ENCODE results near the gene CFAP92. TPM values are rescaled to one million over a fixed set of nuclear protein-coding genes. Genes with fewer than 3 reads are reported as not detected.
"Not testable (repeated sequence)": the region's sequence is repeated elsewhere in the genome, so short reads cannot be mapped to it uniquely, and the experiment has no call there.

CFAP92 gene
- total RNA-seq, 1 donor from 2014 or later: 0.15 TPM

- DNase-seq (ENCODE audit: low read depth): peak; percentile 42
Observed at GRCh38 chr3:128942161-128942952, 51.5 kb downstream of the CFAP92 start.

DNA sequence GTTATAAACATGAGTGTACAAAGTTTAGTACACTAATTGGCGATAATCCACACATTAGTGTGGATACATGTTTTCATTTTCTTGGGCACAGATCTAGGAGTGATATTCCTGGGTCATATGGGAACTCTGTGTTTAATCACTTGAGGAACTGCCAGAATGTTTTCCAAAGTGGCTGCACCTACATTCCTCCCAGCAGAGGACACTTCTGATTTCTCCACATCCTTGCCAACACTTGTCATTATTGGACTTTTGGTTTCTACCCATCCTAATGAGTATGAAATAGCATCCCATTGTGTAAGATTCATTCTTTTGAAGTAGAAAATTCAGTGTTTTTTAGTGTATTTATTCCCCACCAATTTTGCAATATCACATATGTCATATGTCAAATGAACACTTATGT is 53.6 kb downstream of the CFAP92 start:
- DNase-seq (ENCODE audit: low read depth): no peak

- no peak for DNase-seq (ENCODE audit: low read depth)
Observed at GRCh38 chr3:128936341-128936740, 57.5 kb downstream of the CFAP92 start.

DNA sequence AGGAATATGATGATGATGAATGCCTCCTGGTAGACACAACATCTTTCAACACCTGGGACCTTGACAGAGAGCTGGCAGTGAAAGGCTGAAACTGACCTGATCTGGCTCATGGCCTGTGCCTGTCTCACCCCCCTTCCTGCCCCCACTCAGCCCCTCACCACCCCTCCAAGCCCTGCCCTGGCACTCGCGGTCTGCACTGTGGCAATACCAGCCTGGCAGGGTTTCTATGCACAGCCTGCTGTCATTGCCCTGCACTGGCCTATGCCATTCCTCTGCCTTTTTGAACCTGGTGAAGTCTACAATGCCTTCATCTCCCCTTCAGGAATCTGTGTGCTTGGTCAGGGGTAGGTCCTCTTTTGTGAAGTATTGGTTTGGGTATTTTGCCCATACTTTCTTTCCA is 58.0 kb downstream of the CFAP92 start:
- DNase-seq (ENCODE audit: low read depth): no peak

DNA sequence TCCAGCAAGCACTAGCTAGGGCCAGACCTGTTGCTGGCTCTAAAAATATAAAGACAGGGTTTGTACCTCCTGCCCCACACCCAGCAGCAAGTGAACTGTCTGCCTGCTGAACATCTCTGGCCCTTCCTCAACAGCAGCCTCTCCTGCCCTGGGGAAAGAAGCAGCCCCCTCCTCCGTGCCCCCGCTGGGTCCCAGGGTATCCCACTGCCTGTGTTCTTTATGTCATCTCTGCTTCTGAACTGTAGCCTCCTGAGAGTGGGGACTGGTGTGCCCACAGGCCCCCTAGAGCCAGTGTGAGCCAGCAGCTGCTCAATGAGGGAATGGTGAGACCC is 60.0 kb downstream of the CFAP92 start:
- DNase-seq (ENCODE audit: low read depth): no peak

- DNase-seq (ENCODE audit: low read depth): no peak
Observed at GRCh38 chr3:128933213-128933921, 60.5 kb downstream of the CFAP92 start.

DNA sequence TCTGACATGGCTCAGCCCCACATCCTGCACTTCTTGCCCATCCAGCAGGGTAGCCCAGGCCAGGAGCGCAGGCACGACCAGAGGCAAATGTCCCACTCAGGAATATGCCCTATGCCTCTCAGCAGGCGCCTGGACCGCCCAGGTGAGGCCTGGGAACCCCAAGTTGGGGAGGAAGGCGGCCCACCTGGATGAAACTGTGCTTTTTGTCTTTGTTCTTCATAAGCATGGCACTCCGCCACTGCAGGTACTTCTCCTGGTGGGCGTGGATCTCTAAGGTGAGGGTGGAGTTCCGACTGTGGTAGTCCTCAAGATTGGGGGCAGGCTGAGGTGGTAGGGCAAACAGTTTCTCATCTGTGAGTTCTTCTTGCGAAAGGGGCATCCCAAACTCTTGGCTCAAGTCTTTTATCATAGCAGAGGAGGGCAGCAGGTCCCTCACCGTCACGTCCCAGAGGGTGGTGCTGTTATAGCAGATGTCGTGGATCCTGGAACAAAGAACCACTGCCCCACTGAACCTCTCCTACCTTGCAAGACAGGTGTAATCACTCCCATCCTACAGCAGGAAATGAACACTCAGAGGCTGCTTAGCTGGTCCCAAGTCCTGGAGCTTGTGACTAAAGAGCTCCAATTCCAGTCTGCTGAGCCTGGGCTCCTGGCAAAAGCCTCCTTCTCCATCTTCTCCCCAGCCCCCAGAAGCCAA is 61.2 kb downstream of the CFAP92 start:
- DNase-seq (ENCODE audit: low read depth): no peak

DNA sequence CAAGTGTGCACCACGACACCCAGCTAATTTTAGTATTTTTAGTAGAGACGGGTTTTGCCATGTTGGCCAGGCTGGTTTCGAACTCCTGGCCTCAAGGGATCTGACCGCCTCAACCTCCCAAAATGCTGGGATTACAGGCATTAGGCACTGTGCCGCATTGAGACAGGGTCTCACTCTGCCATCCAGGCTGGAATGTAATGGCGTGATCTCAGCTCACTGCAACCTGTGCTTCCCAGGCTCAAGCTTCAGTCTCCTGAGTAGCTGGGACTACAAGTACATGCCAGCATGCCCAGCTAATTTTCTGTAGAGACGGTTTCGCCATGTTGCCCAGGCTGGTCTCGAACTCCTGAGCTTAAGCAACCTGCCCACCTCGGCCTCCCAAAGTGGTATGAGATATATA is 62.8 kb downstream of the CFAP92 start:
- DNase-seq (ENCODE audit: low read depth): no peak

- DNase-seq (ENCODE audit: low read depth): no peak
Observed at GRCh38 chr3:128929364-128929763, 64.5 kb downstream of the CFAP92 start.

DNA sequence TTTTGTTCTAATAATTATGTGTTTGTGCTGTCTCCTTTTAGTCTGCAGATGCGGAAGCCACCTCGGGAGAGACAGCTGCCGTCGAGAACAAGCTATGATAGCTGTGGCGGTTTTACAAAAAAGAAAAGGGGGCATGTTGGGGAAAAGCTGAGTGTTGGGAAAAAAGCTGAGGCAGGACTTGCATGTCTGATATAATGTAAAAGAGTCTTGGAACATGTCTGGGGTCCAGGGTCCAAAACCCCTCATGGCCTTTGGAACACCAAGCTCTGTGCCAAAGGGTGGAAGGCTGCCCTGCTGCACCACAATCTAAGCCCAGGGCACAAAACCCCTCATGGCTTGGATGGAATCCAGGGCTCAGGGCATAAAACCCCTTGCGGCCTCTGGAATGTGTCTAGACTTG is 69.9 kb downstream of the CFAP92 start:
- not testable (repeated sequence) for DNase-seq (ENCODE audit: low read depth)

DNA sequence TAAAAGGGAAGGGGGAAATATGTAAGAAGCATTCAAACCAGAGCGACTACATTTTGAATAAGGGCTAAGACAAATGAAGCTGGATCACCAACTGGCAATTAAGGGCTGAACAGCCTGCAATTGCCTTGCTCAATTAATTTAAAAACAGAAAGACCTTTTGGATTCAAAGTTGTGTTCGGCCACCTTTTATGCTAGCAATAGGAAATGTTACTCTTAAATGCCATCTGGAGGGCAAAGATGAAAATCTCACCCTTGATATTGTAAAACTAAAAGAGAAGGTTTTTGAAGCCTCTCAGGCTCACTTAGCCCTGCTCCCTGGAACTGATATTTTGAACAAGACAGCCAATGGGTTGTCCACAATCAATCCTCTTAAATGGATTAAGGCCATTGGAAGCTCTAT is 70.3 kb downstream of the CFAP92 start:
- DNase-seq (ENCODE audit: low read depth): no peak

GRCh38 chr3:128922804-128923459 is 70.9 kb downstream of the CFAP92 start:
- DNase-seq (ENCODE audit: low read depth): no peak

GRCh38 chr3:128919988-128920387 is 73.9 kb downstream of the CFAP92 start:
- DNase-seq (ENCODE audit: low read depth): no peak

DNA sequence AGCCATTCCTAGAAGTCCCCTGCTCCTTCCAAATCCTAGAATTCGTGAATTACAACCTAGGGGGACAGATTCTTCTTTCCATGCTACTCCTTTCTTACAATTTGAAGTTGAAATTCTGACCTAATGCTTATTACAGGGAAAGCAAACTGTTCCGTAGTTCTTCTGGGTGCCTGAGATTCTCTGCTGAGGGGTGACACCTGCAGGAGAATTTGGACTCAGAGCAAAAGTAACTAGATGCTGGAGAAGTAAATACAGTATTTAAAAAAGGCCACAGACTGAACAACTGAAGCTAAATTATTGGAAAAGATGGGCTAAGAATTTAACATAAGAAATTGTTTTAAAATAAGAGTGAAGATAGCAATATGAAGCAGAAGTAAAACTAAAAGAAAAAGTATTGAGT is 76.6 kb downstream of the CFAP92 start:
- no peak for DNase-seq (ENCODE audit: low read depth)

- no peak for DNase-seq (ENCODE audit: low read depth)
Observed at GRCh38 chr3:128914966-128915645, 78.8 kb downstream of the CFAP92 start.

- DNase-seq (ENCODE audit: low read depth): no peak
Observed at GRCh38 chr3:128911911-128912310, 82.0 kb downstream of the CFAP92 start.

GRCh38 chr3:128910006-128910405 is 83.9 kb downstream of the CFAP92 start:
- DNase-seq (ENCODE audit: low read depth): no peak

- DNase-seq (ENCODE audit: low read depth): no peak
Observed at GRCh38 chr3:128908951-128909350, 84.9 kb downstream of the CFAP92 start.

DNA sequence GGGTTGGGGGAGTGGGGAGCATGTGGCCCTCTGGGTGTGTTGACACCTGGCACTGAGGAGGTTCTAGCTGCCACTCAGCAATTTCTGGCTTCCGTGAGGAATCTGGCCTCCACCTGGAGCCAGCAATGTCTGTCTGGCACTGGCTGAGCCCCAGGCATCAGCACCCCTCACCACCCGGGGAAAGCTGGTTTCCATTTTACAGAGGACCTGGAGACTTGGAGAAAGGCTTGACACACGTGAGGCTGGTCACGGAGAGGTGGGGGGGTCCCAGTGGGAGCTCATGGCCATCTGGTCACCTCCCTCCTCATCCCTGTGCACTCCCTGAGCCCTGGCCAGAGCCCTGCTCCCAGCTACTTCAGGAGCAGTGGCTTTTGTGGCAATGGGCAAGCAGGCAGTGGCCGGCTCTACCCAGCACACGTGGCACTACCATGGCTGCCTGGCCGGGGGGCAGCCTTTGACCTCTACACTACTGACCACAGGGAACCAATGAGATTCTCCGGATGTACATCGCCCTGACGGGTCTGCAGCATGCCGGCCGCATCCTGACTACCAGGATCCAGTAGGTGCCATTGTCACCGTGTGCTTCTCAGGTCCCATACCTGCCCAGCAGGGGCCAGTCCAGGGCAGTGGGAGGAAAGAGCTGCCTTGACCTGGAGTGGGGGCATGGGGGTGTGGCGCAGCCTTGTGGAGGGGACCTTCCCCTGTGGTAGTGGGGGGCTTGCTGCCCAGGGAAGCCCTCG is 86.0 kb downstream of the CFAP92 start:
- no peak for DNase-seq (ENCODE audit: low read depth)

DNA sequence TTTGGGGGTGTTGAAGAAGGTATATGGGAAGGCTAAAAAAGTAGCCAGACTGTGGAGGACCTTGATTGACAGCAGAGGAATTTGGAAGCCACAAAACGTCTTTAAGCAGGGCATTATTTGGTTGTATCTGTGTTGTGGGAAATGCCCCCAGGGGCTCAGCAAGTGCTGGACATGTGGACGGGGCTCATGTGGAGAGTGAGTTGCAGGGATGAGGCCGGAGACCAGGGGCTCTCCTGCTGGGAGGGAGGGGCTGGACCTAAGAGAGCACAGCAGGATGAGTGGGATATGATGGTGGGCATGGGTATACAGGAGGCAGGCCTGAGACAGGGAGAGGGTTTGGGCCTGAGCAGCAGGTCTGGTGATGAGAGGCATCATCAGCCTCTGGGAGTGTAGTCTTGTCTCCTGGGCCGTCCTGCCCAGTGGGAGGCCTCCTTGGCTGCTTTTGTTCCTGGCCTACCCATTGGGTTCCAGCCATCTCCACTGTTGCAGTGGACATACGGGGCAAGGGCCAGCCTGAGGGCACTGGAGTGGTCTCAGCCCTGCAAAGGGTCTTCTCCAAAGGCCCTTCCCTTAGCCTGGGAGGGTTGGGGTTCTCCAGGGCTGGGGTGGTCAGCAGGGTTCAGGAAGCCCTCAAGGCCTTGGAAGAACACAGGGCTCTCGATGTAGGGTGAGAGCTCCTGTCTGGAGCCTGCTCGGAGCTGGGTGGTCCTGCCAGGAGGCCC is 86.9 kb downstream of the CFAP92 start:
- no peak for DNase-seq (ENCODE audit: low read depth)
